ENCODE measurements around the gene WDR41.

The WDR41 gene

GRCh38 chr5:77443670-77444069 lies 48.4 kb downstream of the WDR41 start:
- no peak for DNase-seq

- no peak for DNase-seq
Measured at GRCh38 chr5:77438071-77438470, 54.0 kb downstream of the WDR41 start.

GRCh38 chr5:77437194-77437593 lies 54.9 kb downstream of the WDR41 start:
- peak in 1 of 2 experiments; percentile 28 for DNase-seq

- no peak for DNase-seq
Measured at GRCh38 chr5:77431719-77432118, 60.4 kb downstream of the WDR41 start.

- DNase-seq = no peak
Measured at GRCh38 chr5:77431286-77431685, 60.8 kb downstream of the WDR41 start.

- DNase-seq = no peak
Measured at GRCh38 chr5:77430726-77431125, 61.4 kb downstream of the WDR41 start.

GRCh38 chr5:77428526-77428925 lies 63.6 kb downstream of the WDR41 start:
- DNase-seq = no peak

- DNase-seq = no peak
Measured at GRCh38 chr5:77427998-77428397, 64.1 kb downstream of the WDR41 start.

- no peak for DNase-seq
Measured at GRCh38 chr5:77426670-77427069, 65.4 kb downstream of the WDR41 start.

GRCh38 chr5:77425998-77426659 lies 66.0 kb downstream of the WDR41 start:
- DNase-seq = no peak

GRCh38 chr5:77425420-77425819 lies 66.7 kb downstream of the WDR41 start:
- DNase-seq = no peak

- no peak for DNase-seq
Measured at GRCh38 chr5:77424921-77425320, 67.2 kb downstream of the WDR41 start.

- peak; percentile 23 to 34 for DNase-seq
Measured at GRCh38 chr5:77423022-77423750, 68.9 kb downstream of the WDR41 start.

- no peak for DNase-seq
Measured at GRCh38 chr5:77420940-77421339, 71.2 kb downstream of the WDR41 start.

GRCh38 chr5:77419644-77420582 lies 72.2 kb downstream of the WDR41 start:
- no peak for DNase-seq

GRCh38 chr5:77418601-77419581 lies 73.2 kb downstream of the WDR41 start:
- DNase-seq = no peak

GRCh38 chr5:77418162-77418561 lies 74.0 kb downstream of the WDR41 start:
- no peak for DNase-seq

GRCh38 chr5:77413049-77413448 lies 79.1 kb downstream of the WDR41 start:
- no peak for DNase-seq

- no peak for DNase-seq
Measured at GRCh38 chr5:77409870-77410621, 82.1 kb downstream of the WDR41 start.

- no peak for DNase-seq
Measured at GRCh38 chr5:77407152-77407551, 85.0 kb downstream of the WDR41 start.

- DNase-seq = no peak
Measured at GRCh38 chr5:77402796-77403195, 89.3 kb downstream of the WDR41 start.

All from NCI-H526 (cell line).